Endothelial cell of umbilical vein (primary cell): ENCODE results near the gene KCTD11. TPM values are rescaled to one million over a fixed set of nuclear protein-coding genes. Genes with fewer than 3 reads are reported as not detected.

Experiments used
- BruUV-seq: library from RNA; stranded (reverse); fragments of 400-500 nt; replicated peaks from 2 replicates; lab custom pipeline; 2021; lab: Mats Ljungman, UMichigan
- CTCF ChIA-PET: fragments of 300-600, 350-600 bp; sonication (Branson Sonifier 250); formaldehyde crosslinking; loops from one replicate; lab custom pipeline; 2021; ENCODE audit warnings: antibody characterized with exemption, inconsistent platforms; lab: Charles Lee
- POLR2A ChIA-PET: fragments of 300-600, 350-600 bp; sonication (Branson Sonifier 250); formaldehyde crosslinking; loops from one replicate; lab custom pipeline; 2021; ENCODE audit warnings: antibody characterized with exemption, inconsistent platforms; lab: Charles Lee
- DNase-seq: peaks from one replicate; pipeline ENCODE4 v3.0.0-alpha.2; 2011; ENCODE audit warnings: low read depth, low spot score
- FAIRE-seq: peaks from 2 replicates; lab custom pipeline; 2011; peaks lifted over from hg19 to GRCh38; lab: Jason Lieb, UNC
- H2AFZ ChIP-seq: 2 replicates; pipeline ENCODE4 v1.6.0; 2012; ENCODE audit warnings: low read depth, low read length, control low read depth, inconsistent platforms
- H3K27ac ChIP-seq: 2 replicates; pipeline ENCODE4 v1.5.1; 2011; ENCODE audit warnings: low read depth, mild to moderate bottlenecking, control low read depth, low read length, moderate library complexity; ENCODE audit not compliant: insufficient read depth
- H3K27me3 ChIP-seq, 2 experiments: 2 replicates each; pipeline versions ENCODE4 v1.6.0 to v1.6.1; 2011; ENCODE audit warnings: low read length in 2 of 2, mixed read lengths in 1 of 2; ENCODE audit not compliant: control insufficient read depth in 2 of 2, insufficient read depth in 2 of 2
- H3K36me3 ChIP-seq, 2 experiments: 2 replicates in 1 of 2; 3 replicates in 1 of 2; pipeline ENCODE4 v1.5.1; 2011; ENCODE audit warnings: low read length in 2 of 2, mild to moderate bottlenecking in 1 of 2, moderate library complexity in 1 of 2; ENCODE audit not compliant: control insufficient read depth in 2 of 2, insufficient read depth in 2 of 2; ENCODE audit errors: extremely low read depth in 1 of 2
- H3K4me1 ChIP-seq: 3 replicates; pipeline ENCODE4 v1.5.1; 2011; ENCODE audit warnings: mild to moderate bottlenecking, low read length; ENCODE audit not compliant: control insufficient read depth, insufficient read depth; ENCODE audit errors: extremely low read depth
- H3K4me2 ChIP-seq: 2 replicates; pipeline ENCODE4 v1.6.1; 2011; ENCODE audit warnings: low read length, control low read depth, mixed read lengths; ENCODE audit not compliant: insufficient read depth
- H3K4me3 ChIP-seq, 3 experiments: fragments of 200-600 bp in 1 of 3; sonication (generic), shearing (Covaris generic) in 1 of 3; replicated peaks in 1 of 3; 2 replicates each; pipeline ENCODE4 v1.5.1; 2011 to 2016; ENCODE audit warnings: control low read depth in 3 of 3, low read length in 3 of 3, mild to moderate bottlenecking in 2 of 3, inconsistent platforms in 1 of 3, low read depth in 1 of 3, moderate library complexity in 1 of 3; ENCODE audit not compliant: insufficient read depth in 1 of 3
- H3K79me2 ChIP-seq: 2 replicates; pipeline ENCODE4 v1.6.0; 2012; ENCODE audit warnings: low read length, inconsistent platforms; ENCODE audit not compliant: control insufficient read depth, insufficient read depth
- H3K9ac ChIP-seq: replicated peaks from 2 replicates; pipeline ENCODE3; 2011; ENCODE audit warnings: low read length, control low read depth; ENCODE audit not compliant: insufficient read depth; ENCODE audit errors: extremely low read depth
- H3K9me1 ChIP-seq: replicated peaks from 3 replicates; pipeline ENCODE4 v1.6.0; 2011; ENCODE audit warnings: mild to moderate bottlenecking, low read length; ENCODE audit not compliant: control insufficient read depth, insufficient read depth; ENCODE audit errors: extremely low read depth
- H3K9me3 ChIP-seq: replicated peaks from 2 replicates; pipeline ENCODE4 v1.5.1; 2012; ENCODE audit warnings: low read length, inconsistent platforms; ENCODE audit not compliant: control insufficient read depth, insufficient read depth
- H4K20me1 ChIP-seq: replicated peaks from 2 replicates; pipeline ENCODE3; 2011; ENCODE audit warnings: mild to moderate bottlenecking, low read length; ENCODE audit not compliant: control insufficient read depth, insufficient read depth; ENCODE audit errors: extremely low read depth
- EZH2 ChIP-seq: IDR thresholded peaks from 2 replicates; pipeline ENCODE4 v1.6.1; 2012; ENCODE audit warnings: borderline replicate concordance, low read depth, mild to moderate bottlenecking, moderate library complexity, low read length, inconsistent platforms; ENCODE audit not compliant: severe bottlenecking
- FOS ChIP-seq: IDR thresholded peaks from 2 replicates; pipeline ENCODE4 v1.6.1; 2011; ENCODE audit warnings: mild to moderate bottlenecking, low read length, moderate library complexity, borderline replicate concordance; ENCODE audit not compliant: insufficient read depth
- GATA2 ChIP-seq: IDR thresholded peaks from 2 replicates; pipeline ENCODE4 v1.7.0; 2011; ENCODE audit warnings: low read depth, mild to moderate bottlenecking, moderate library complexity, mixed read lengths, low read length; ENCODE audit not compliant: insufficient read length, insufficient read depth
- JUN ChIP-seq: IDR thresholded peaks from 2 replicates; pipeline ENCODE4 v1.6.1; 2011; ENCODE audit warnings: borderline replicate concordance, low read depth; ENCODE audit not compliant: insufficient read length, insufficient read depth
- MYC ChIP-seq: IDR thresholded peaks from one replicate; pipeline ENCODE4 v1.6.1; 2011; ENCODE audit warnings: mild to moderate bottlenecking, low read depth, low read length
- POLR2A ChIP-seq: IDR thresholded peaks from 2 replicates; pipeline ENCODE4 v1.6.1; 2012; ENCODE audit warnings: low read depth, mild to moderate bottlenecking, control low read depth, low read length
- POLR2AphosphoS5 ChIP-seq: IDR thresholded peaks from 2 replicates; pipeline ENCODE4 v1.6.1; 2012; ENCODE audit warnings: low read depth, mild to moderate bottlenecking, control low read depth, low read length, moderate library complexity; ENCODE audit not compliant: insufficient read depth
- dilution Hi-C: fragments of 300-500 bp; cut with MboI; formaldehyde crosslinking; loops from one replicate; pipeline ENCODE4 v1.15.0; 2019; ENCODE audit warnings: low sequenced_read_pairs; ENCODE audit not compliant: extremely low pct_ligation_motif_present
- intact Hi-C: fragments of 100-400 bp; cut with micrococcal nuclease; formaldehyde crosslinking; loops from one replicate; pipeline ENCODE4 v1.10.0; 2022
- polyA plus RNA-seq, 4 experiments: library from polyadenylated mRNA; depleted of rRNA in 3 of 4; stranded (reverse) in 3 of 4; unstranded in 1 of 4; fragments of >200 nt; gene quantifications; 2 replicates each; pipeline versions ENCODE4 v1.2.1 to v1.2.3, GENCODE V29; 2011 to 2012; ENCODE audit warnings: missing spikeins in 1 of 4
- total RNA-seq: library from RNA; stranded (reverse); gene quantifications from 2 replicates; pipeline ENCODE4 v1.2.3, GENCODE V29; 2021
- TF ChIP-seq, protein P1 (sequence below): IDR thresholded peaks from 2 replicates; pipeline ENCODE4 v1.6.1; 2011; ENCODE audit not compliant: insufficient read depth, insufficient read length
- TF ChIP-seq, protein P2 (sequence below), 2 donors: IDR thresholded peaks; 1 replicate in 1 of 2; 2 replicates in 1 of 2; pipeline ENCODE4 v1.5.1; 2011; ENCODE audit warnings: low read length in 2 of 2, mild to moderate bottlenecking in 2 of 2, moderate library complexity in 2 of 2, control low read depth in 1 of 2, inconsistent platforms in 1 of 2, low read depth in 1 of 2; ENCODE audit not compliant: insufficient read depth in 1 of 2; ENCODE audit errors: extremely low read depth in 1 of 2

The KCTD11 gene
- total and polyA plus RNA-seq, 2 donors (not counting 3 experiments of a cell fraction or from before 2014, with no cell fraction given) = 3.8 to 6.5 TPM

DNA sequence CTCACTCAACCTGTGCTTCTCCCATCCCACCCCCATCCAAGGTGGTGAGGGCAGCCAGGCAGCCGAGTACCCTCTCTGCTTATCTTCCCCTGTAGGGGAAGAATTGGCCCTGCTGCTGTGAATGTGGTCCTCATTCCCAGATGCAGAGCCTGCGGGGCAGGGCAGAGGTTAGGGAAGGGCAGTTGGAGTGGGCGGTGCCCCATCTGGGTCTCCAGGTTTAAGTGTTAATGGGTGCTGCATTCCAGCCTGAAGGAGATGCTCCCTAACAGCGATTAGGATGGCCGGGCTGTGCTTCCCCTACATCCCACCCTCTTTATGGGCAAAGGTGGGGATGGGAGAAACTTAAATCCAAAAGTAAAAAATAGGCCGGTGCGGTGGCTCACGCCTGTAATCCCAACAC lies 15.1 kb downstream of the KCTD11 start:
- H3K79me2 ChIP-seq = no peaks in the 10 kb centered on the region
- no peak overlapping the region for H3K9ac ChIP-seq
- no peak for TF ChIP-seq MYC
- TF ChIP-seq, protein P1, sequence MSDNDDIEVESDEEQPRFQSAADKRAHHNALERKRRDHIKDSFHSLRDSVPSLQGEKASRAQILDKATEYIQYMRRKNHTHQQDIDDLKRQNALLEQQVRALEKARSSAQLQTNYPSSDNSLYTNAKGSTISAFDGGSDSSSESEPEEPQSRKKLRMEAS = no peak
- no peak for TF ChIP-seq FOS
- TF ChIP-seq POLR2A = no peak
- no peak for TF ChIP-seq POLR2AphosphoS5
- TF ChIP-seq GATA2 = no peak
- TF ChIP-seq EZH2 = no peak
- TF ChIP-seq JUN = no peak
- TF ChIP-seq, protein P2, sequence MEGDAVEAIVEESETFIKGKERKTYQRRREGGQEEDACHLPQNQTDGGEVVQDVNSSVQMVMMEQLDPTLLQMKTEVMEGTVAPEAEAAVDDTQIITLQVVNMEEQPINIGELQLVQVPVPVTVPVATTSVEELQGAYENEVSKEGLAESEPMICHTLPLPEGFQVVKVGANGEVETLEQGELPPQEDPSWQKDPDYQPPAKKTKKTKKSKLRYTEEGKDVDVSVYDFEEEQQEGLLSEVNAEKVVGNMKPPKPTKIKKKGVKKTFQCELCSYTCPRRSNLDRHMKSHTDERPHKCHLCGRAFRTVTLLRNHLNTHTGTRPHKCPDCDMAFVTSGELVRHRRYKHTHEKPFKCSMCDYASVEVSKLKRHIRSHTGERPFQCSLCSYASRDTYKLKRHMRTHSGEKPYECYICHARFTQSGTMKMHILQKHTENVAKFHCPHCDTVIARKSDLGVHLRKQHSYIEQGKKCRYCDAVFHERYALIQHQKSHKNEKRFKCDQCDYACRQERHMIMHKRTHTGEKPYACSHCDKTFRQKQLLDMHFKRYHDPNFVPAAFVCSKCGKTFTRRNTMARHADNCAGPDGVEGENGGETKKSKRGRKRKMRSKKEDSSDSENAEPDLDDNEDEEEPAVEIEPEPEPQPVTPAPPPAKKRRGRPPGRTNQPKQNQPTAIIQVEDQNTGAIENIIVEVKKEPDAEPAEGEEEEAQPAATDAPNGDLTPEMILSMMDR (IDR thresholded peaks at IDR 0.05; ENCODE audit: extremely low read depth in 1 of 2, insufficient read depth in 1 of 2, low read depth in 1 of 2, low read length in 2 of 2) = no peak
- DNase-seq (no peak), FAIRE-seq (no peak)
- no peaks in the 10 kb centered on the region for H4K20me1 ChIP-seq
- no peak overlapping the region for H2AFZ ChIP-seq
- peaks cover 2 to 3% of the 10 kb centered on the region in 2 experiments for H3K27me3 ChIP-seq
- no peaks in the 10 kb centered on the region for H3K4me1 ChIP-seq
- H3K27ac ChIP-seq = no peak overlapping the region
- H3K4me3 ChIP-seq = no peak overlapping the region
- H3K36me3 ChIP-seq = no peaks in the 10 kb centered on the region
- dilution Hi-C loops (no loop called here), intact Hi-C loops (no loop called here)
- no TSS peak for BruUV-seq
- no peaks in the 10 kb centered on the region for H3K9me1 ChIP-seq
- H3K4me2 ChIP-seq = no peak overlapping the region
- ChIA-PET POLR2A (no interaction called here), CTCF (interaction anchor here (4.6 kb wide), 1 partner anchor 11 kb away, joined by 19 read pairs; the partner anchor contains the start of gene TMEM95)
- H3K9me3 ChIP-seq = no peaks in the 10 kb centered on the region
